HG02970 (cell line): ENCODE results near the gene MARCHF6.

Source experiments
- ATAC-seq: cut with Tn5 transposase; IDR thresholded peaks from one replicate; pipeline ENCODE4 v1.9.1; 2021; ENCODE audit warnings: mild to moderate bottlenecking, moderate library complexity, moderate number of reproducible peaks; ENCODE audit not compliant: unreplicated experiment, low FRiP score

MARCHF6 gene

DNA sequence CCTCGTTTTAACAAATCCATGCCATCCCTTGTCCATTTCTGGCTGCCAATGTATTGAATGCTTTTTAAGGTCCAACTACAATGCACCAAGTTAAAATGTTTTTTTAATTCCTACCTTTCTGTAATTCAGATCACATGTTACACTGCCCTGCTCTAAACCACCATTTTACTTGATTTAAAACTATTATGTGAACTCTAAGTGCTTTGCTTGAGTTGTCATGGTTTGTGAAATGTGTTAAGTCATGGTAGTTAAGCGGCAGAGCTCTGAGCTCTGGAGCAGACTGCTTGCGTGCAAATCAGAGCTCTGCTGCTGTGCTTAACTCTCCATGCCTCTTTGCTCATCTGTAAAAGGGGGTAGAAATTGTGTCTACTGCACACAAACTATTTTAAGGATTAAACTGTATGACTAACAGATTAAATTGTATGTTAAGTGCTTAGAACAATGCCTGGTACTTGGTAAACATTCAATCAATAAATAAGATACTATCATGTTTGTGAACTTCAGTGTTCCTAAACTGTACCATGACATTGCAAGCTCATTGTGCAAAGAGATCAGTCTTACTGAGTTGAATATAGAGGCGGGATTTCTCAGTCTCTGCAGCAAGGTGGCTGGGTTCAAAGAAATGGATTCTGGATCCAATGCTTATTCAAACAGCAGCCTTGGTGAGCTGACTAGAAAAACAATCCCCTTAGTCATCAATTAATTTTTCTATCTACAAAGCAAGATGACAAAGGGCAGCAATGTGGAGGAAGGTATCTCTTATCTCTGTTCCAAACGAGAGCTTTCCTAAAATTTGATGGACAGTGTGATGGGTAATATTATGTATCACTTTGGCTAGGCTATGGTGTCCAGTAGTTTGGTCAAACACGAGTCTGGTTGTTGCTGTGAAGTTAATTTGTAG is 29.7 kb upstream of the MARCHF6 start:
- no peak for ATAC-seq

GRCh38 chr5:10324518-10325370 is 28.8 kb upstream of the MARCHF6 start:
- ATAC-seq: no peak

GRCh38 chr5:10328323-10328722 is 25.2 kb upstream of the MARCHF6 start:
- no peak for ATAC-seq

GRCh38 chr5:10329446-10329819 is 24.1 kb upstream of the MARCHF6 start:
- no peak for ATAC-seq

- no peak for ATAC-seq
Measured at GRCh38 chr5:10329820-10330481, 23.5 kb upstream of the MARCHF6 start.

DNA sequence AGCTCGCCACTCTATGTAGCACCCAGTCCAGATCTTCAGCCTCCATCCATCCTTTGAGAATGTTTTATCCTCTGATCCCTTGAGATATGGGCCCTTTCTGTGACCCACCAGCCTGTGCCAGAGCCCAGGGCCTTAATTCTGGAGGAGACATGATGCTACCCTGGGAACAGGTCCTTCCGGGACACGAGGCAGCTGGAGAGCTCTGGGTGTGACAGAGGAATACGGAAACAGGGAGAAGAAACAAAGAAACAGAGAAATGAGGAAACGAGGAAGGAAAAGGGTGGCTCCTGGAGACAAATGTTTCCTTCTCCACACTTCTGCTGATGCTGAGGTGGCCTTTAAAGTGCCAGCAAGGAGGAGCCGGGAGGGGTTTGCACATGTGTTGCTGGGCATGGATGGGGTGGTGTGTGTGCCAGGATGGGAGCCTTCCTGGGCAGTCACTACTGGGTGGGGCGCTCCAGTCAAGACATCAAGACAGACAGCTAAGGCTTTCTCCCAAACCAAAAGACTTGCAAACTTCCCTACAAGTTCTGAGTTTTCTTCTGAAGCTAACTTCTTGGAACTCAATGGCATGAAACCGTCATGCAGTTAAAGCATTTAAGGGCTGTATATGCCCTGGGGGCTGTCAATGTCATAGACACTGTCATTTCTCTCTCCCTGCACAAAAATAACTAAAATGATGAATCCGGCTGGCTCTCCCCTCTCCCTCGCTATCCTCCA is 22.8 kb upstream of the MARCHF6 start:
- ATAC-seq: no peak

DNA sequence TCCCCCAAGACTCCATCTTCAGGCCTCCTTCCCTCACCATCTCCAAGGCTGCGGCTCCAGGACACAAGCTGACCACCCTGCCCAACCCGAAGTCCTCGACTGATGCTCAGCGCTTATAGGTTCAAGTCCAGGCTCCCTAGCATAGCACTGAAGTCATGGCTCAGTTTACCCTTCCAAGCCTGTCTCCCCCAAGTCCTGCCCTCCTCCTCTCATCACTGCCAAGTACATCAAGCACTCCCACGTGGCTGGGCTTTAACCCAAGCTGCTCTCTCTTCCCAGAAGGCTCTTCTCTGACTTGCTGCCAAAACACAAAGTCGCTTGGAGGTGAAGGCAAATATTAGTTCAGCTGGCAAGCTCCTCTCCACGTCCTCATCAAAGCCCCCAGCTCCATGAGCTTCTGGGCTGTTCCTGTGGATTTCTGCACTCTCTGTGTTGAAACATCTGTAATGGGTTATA is 22.1 kb upstream of the MARCHF6 start:
- ATAC-seq: no peak

DNA sequence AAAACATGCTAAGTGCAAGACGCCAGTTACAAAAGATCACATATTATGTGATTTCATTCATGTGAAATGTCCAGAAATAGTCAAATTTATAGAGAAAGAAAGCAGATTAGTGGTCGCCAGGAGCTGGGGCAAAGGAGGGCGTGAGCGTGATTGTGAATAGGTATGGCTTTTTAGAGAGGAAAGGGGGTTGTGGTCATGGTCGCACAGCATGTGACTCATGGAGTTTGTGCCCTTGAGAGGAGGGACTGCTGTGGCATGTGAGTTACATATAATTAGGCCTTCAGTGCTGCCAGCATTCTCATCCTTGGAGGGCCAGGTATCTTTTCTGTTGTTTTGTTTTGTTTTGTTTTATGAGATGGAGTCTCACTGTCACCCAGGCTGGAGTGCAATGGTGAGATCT is 21.2 kb upstream of the MARCHF6 start:
- ATAC-seq: no peak

GRCh38 chr5:10333154-10334006 is 20.1 kb upstream of the MARCHF6 start:
- ATAC-seq: no peak

- no peak for ATAC-seq
Measured at GRCh38 chr5:10334831-10335230, 18.7 kb upstream of the MARCHF6 start.

- no peak for ATAC-seq
Measured at GRCh38 chr5:10335711-10336470, 17.6 kb upstream of the MARCHF6 start.

DNA sequence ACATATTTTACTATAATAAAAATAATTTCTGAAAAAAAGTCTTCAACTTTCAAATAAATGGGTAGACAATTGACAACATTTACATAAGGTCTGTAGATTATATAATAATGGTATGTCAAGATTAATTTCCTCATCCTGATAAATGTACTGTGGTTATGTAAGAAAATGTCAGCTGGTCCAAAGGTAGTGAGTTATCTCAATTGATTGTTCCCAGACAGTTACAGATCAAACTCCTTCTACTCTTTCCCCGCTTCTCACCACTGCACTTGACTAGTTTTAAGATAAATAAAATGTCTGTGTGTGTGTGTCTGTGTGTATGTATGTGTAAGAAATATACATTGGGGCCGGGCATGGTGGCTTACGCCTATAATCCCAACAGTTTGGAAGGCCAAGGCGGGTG is 16.4 kb upstream of the MARCHF6 start:
- no peak for ATAC-seq

- ATAC-seq: no peak
Measured at GRCh38 chr5:10337986-10338385, 15.5 kb upstream of the MARCHF6 start.

- no peak for ATAC-seq
Measured at GRCh38 chr5:10338686-10339057, 14.8 kb upstream of the MARCHF6 start.

GRCh38 chr5:10339058-10339811 is 14.3 kb upstream of the MARCHF6 start:
- ATAC-seq: no peak

DNA sequence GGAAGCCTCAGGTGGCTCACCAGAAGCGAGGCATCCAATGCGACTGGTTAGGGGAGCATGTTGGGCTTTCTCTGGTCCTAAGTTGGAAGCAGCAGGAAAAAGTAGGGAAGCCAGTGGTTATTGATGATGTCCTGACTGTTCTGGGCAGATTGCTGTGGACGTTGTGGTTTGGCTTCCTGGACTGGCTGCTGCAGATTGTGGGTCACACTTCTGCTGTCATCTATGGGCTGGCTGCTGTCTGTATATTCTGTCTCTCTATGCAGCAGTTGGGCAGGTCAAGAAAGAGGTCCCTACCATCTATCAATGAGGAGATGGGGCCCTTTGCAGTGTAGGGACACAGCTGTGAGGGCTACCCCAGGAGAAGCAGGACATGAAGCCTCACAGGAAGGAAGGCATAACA is 13.5 kb upstream of the MARCHF6 start:
- no peak for ATAC-seq

GRCh38 chr5:10343486-10343885 is 10.0 kb upstream of the MARCHF6 start:
- ATAC-seq: no peak
